Naive thymus-derived CD8-positive, alpha-beta T cell (primary cell): ENCODE results near the gene PRM1. TPM values are rescaled to one million over a fixed set of nuclear protein-coding genes. Genes with fewer than 3 reads are reported as not detected.

Source experiments
- ATAC-seq, 2 donors: fragments of 150-1000 bp; cut with Tn5 transposase in 1 of 2; sonication (Bioruptor Pico), chemical (Tn5 transposase) in 1 of 2; 1 replicate in 1 of 2; 2 replicates in 1 of 2; pipeline ENCODE4 v1.10.0; 2021; ENCODE audit warnings: mild to moderate bottlenecking in 2 of 2, moderate library complexity in 2 of 2
- POLR2A ChIA-PET: fragments of 350-600 bp; sonication (Branson Sonifier 250); formaldehyde crosslinking; loops from one replicate; lab custom pipeline; 2021; ENCODE audit warnings: antibody characterized with exemption; lab: Charles Lee
- DNase-seq, 10 donors: peaks; one replicate each; pipeline versions ENCODE4 v3.0.0 to v3.0.0-alpha.2; 2020 to 2022
- H3K27ac Mint-ChIP-seq, 10 donors: one replicate each; pipeline ENCODE4 v1.8.0; 2020 to 2022; ENCODE audit warnings: mild to moderate bottlenecking in 10 of 10, mixed read lengths in 10 of 10, moderate library complexity in 4 of 10, inconsistent platforms in 1 of 10
- H3K27me3 Mint-ChIP-seq, 5 donors: one replicate each; pipeline ENCODE4 v1.8.0; 2021 to 2022; ENCODE audit warnings: mixed read lengths in 5 of 5
- H3K36me3 Mint-ChIP-seq, 3 donors: one replicate each; pipeline ENCODE4 v1.8.0; 2020 to 2022; ENCODE audit warnings: mixed read lengths in 3 of 3, mild to moderate bottlenecking in 2 of 3, inconsistent platforms in 1 of 3
- H3K4me1 Mint-ChIP-seq, 4 donors: one replicate each; pipeline ENCODE4 v1.8.0; 2021 to 2022; ENCODE audit warnings: mixed read lengths in 4 of 4
- H3K4me3 Mint-ChIP-seq, 10 donors: one replicate each; pipeline ENCODE4 v1.8.0; 2020 to 2022; ENCODE audit warnings: mild to moderate bottlenecking in 10 of 10, mixed read lengths in 10 of 10, moderate library complexity in 6 of 10, inconsistent platforms in 1 of 10
- H3K9me3 Mint-ChIP-seq, 9 donors: one replicate each; pipeline ENCODE4 v1.8.0; 2020 to 2022; ENCODE audit warnings: mixed read lengths in 9 of 9, mild to moderate bottlenecking in 3 of 9, inconsistent platforms in 1 of 9, moderate library complexity in 1 of 9
- polyA plus RNA-seq, 3 donors: library from polyadenylated mRNA; unstranded; fragments of 300-500 nt; fragmentation: Illumina TruSeq; gene quantifications; one replicate each; pipeline ENCODE4 v1.2.3, GENCODE V29; 2021
- total RNA-seq, 8 experiments: library from RNA in 2 of 8; stranded (reverse) in 2 of 8; gene quantifications; one replicate each; pipeline ENCODE4 v1.2.3 and lab custom pipeline; 2021 to 2026

The PRM1 gene
- total and polyA plus RNA-seq, 5 experiments from 2014 or later = not detected

- peaks cover 15 to 67% (median 48%) of the 10 kb centered on the region in 4 donors for H3K4me1 Mint-ChIP-seq
- peak overlapping the region; percentile 76 to 98 (median 94) for H3K27ac Mint-ChIP-seq
- H3K36me3 Mint-ChIP-seq = no peaks in the 10 kb centered on the region
- DNase-seq (peak in 9 of 10 donors; percentile 8 to 81 (median 60)), ATAC-seq (peak; percentile 81 to 92)
- H3K9me3 Mint-ChIP-seq = no peaks in the 10 kb centered on the region
- POLR2A ChIA-PET = interaction anchor here (1.3 to 5.6 kb wide), 4 partner anchors 13 to 54 kb away, joined by 5 to 71 read pairs (median 20); partner anchors contain the start of gene SOCS1
- H3K4me3 Mint-ChIP-seq = peak overlapping the region; percentile 40 to 81 (median 72)
- no peaks in the 10 kb centered on the region for H3K27me3 Mint-ChIP-seq
Observed at GRCh38 chr16:11310997-11311561, 29.9 kb upstream of the PRM1 start.

GRCh38 chr16:11310634-11310977 lies 29.5 kb upstream of the PRM1 start:
- Mint-ChIP-seq H3K27me3 (no peaks in the 10 kb centered on the region), H3K4me1 (peaks cover 15 to 67% (median 48%) of the 10 kb centered on the region in 4 donors), H3K36me3 (no peaks in the 10 kb centered on the region), H3K9me3 (no peaks in the 10 kb centered on the region), H3K27ac (peak overlapping the region; percentile 76 to 98 (median 94)), H3K4me3 (peak overlapping the region in 7 of 10 donors; percentile 51 to 81 (median 72))
- DNase-seq (no peak), ATAC-seq (no peak)
- POLR2A ChIA-PET = interaction anchor here (1.3 to 5.6 kb wide), 4 partner anchors 13 to 54 kb away, joined by 5 to 71 read pairs (median 20); partner anchors contain the start of gene SOCS1

- ATAC-seq (no peak), DNase-seq (peak in 1 of 10 donors; percentile 29)
- Mint-ChIP-seq H3K27me3 (no peaks in the 10 kb centered on the region), H3K36me3 (no peaks in the 10 kb centered on the region), H3K27ac (peak overlapping the region; percentile 57 to 94 (median 88)), H3K4me1 (peaks cover 15 to 68% (median 48%) of the 10 kb centered on the region in 4 donors), H3K4me3 (peak overlapping the region in 8 of 10 donors; percentile 24 to 58 (median 39)), H3K9me3 (no peaks in the 10 kb centered on the region)
- POLR2A ChIA-PET = interaction anchor here (1.3 to 5.6 kb wide), 5 partner anchors 12 to 53 kb away, joined by 5 to 71 read pairs (median 7); partner anchors contain the start of gene SOCS1
Observed at GRCh38 chr16:11309895-11310633, 28.9 kb upstream of the PRM1 start.

- no peaks in the 10 kb centered on the region for H3K27me3 Mint-ChIP-seq
- no peaks in the 10 kb centered on the region for H3K36me3 Mint-ChIP-seq
- no peaks in the 10 kb centered on the region for H3K9me3 Mint-ChIP-seq
- peaks cover 17 to 62% (median 46%) of the 10 kb centered on the region in 4 donors for H3K4me1 Mint-ChIP-seq
- ATAC-seq (no peak), DNase-seq (no peak)
- POLR2A ChIA-PET = interaction anchor here (0.9 to 5.6 kb wide), 4 partner anchors 9 to 52 kb away, joined by 4 to 71 read pairs (median 20); partner anchors contain the start of gene SOCS1
- peak overlapping the region in 3 of 10 donors; percentile 19 to 68 (median 29) for H3K4me3 Mint-ChIP-seq
- H3K27ac Mint-ChIP-seq = peak overlapping the region in 5 of 10 donors; percentile 12 to 82 (median 68)
Observed at GRCh38 chr16:11308493-11309283, 27.6 kb upstream of the PRM1 start.

GRCh38 chr16:11307639-11308492 lies 26.7 kb upstream of the PRM1 start:
- peak overlapping the region in 5 of 10 donors; percentile 23 to 63 (median 48) for H3K27ac Mint-ChIP-seq
- DNase-seq = no peak
- POLR2A ChIA-PET = interaction anchor here (0.9 to 5.6 kb wide), 4 partner anchors 8 to 51 kb away, joined by 4 to 71 read pairs (median 20); partner anchors contain the start of gene SOCS1
- H3K4me1 Mint-ChIP-seq = peaks cover 16 to 56% (median 40%) of the 10 kb centered on the region in 4 donors
- ATAC-seq = no peak
- no peak overlapping the region for H3K4me3 Mint-ChIP-seq
- H3K9me3 Mint-ChIP-seq = no peaks in the 10 kb centered on the region
- H3K27me3 Mint-ChIP-seq = no peaks in the 10 kb centered on the region
- no peaks in the 10 kb centered on the region for H3K36me3 Mint-ChIP-seq

GRCh38 chr16:11306997-11307638 lies 26.0 kb upstream of the PRM1 start:
- ATAC-seq (no peak), DNase-seq (no peak)
- Mint-ChIP-seq H3K4me1 (peaks cover 14 to 49% (median 35%) of the 10 kb centered on the region in 4 donors), H3K27me3 (no peaks in the 10 kb centered on the region), H3K4me3 (peak overlapping the region in 1 of 10 donors; percentile 33), H3K9me3 (no peaks in the 10 kb centered on the region), H3K36me3 (no peaks in the 10 kb centered on the region), H3K27ac (peak overlapping the region in 5 of 10 donors; percentile 5 to 87 (median 34))
- POLR2A ChIA-PET = interaction anchor here (5.5 to 5.6 kb wide), 2 partner anchors 9 to 50 kb away, joined by 33 to 71 read pairs; partner anchors contain the start of gene SOCS1

GRCh38 chr16:11306381-11306780 lies 25.3 kb upstream of the PRM1 start:
- ATAC-seq (no peak), DNase-seq (no peak)
- H3K27ac Mint-ChIP-seq = peak overlapping the region in 2 of 10 donors; percentile 25 to 87
- no peaks in the 10 kb centered on the region for H3K9me3 Mint-ChIP-seq
- H3K4me1 Mint-ChIP-seq = peaks cover 14 to 43% (median 30%) of the 10 kb centered on the region in 4 donors
- POLR2A ChIA-PET = no interaction called here
- H3K4me3 Mint-ChIP-seq = no peak overlapping the region
- H3K27me3 Mint-ChIP-seq = peaks cover 0 to 2% (median 0%) of the 10 kb centered on the region in 5 donors
- H3K36me3 Mint-ChIP-seq = no peaks in the 10 kb centered on the region

- Mint-ChIP-seq H3K36me3 (no peaks in the 10 kb centered on the region), H3K27ac (peak overlapping the region in 1 of 10 donors; percentile 70), H3K27me3 (peaks cover 0 to 2% (median 0%) of the 10 kb centered on the region in 5 donors), H3K4me3 (no peak overlapping the region), H3K4me1 (peaks cover 9 to 36% (median 19%) of the 10 kb centered on the region in 4 donors), H3K9me3 (no peaks in the 10 kb centered on the region)
- POLR2A ChIA-PET = interaction anchor here (1.5 to 1.6 kb wide), 2 partner anchors 48 to 50 kb away, joined by 3 to 4 read pairs; partner anchors contain the start of gene SOCS1
- ATAC-seq (no peak), DNase-seq (no peak)
Observed at GRCh38 chr16:11303405-11304138, 22.4 kb upstream of the PRM1 start.

- peaks cover 7 to 36% (median 17%) of the 10 kb centered on the region in 4 donors for H3K4me1 Mint-ChIP-seq
- H3K4me3 Mint-ChIP-seq = no peak overlapping the region
- POLR2A ChIA-PET = no interaction called here
- no peaks in the 10 kb centered on the region for H3K9me3 Mint-ChIP-seq
- peaks cover 0 to 2% (median 0%) of the 10 kb centered on the region in 5 donors for H3K27me3 Mint-ChIP-seq
- DNase-seq = no peak
- H3K27ac Mint-ChIP-seq = peak overlapping the region in 1 of 10 donors; percentile 70
- no peak for ATAC-seq
- H3K36me3 Mint-ChIP-seq = no peaks in the 10 kb centered on the region
Observed at GRCh38 chr16:11302977-11303376, 21.8 kb upstream of the PRM1 start.

- Mint-ChIP-seq H3K9me3 (no peaks in the 10 kb centered on the region), H3K36me3 (no peaks in the 10 kb centered on the region), H3K4me3 (no peak overlapping the region), H3K27ac (peak overlapping the region in 5 of 10 donors; percentile 10 to 73 (median 50)), H3K4me1 (peaks cover 12 to 42% (median 26%) of the 10 kb centered on the region in 4 donors), H3K27me3 (peaks cover 0 to 2% (median 0%) of the 10 kb centered on the region in 5 donors)
- POLR2A ChIA-PET = interaction anchor here (1.3 kb wide), 1 partner anchor 12 kb away, joined by 3 read pairs; no protein-coding TSS in a partner anchor
- no peak for ATAC-seq
- no peak for DNase-seq
Observed at GRCh38 chr16:11301645-11302501, 20.7 kb upstream of the PRM1 start.
